ENCODE results near the gene TMEM238.

DNA sequence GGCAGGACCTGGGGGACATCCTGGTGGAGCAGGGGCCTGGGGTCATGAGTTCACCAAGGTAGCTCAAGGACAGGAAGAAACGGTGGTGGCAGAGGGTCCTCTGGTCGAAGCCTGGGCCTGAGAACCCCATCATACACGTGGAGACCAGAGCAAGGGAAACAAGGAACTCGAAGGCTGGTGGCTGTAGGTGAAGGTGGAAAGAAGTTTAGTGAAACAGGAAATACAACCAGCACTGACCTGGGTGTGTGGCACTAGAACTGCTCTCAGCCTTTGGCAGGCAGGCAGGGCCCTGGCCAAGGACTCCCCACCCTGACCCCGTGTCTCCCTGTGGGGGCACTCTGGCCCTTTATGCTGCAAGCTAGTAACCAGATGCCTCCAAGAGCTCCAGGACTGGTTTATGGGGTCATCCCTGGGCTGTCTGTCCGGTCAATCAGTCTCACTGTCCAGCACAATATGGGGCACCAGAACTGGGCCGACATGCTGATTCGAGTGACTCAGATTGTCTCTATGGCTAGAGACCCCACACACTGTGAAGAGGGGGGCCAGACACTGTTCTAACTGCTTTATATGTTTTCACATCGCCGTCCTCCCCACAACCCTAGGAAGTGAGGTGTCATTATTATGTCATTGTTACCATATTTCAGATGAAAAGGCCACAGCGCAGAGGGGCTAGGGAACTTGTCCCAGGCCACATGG, 33.3 kb downstream of the TMEM238 start:
- TF ChIP-seq, protein P1, sequence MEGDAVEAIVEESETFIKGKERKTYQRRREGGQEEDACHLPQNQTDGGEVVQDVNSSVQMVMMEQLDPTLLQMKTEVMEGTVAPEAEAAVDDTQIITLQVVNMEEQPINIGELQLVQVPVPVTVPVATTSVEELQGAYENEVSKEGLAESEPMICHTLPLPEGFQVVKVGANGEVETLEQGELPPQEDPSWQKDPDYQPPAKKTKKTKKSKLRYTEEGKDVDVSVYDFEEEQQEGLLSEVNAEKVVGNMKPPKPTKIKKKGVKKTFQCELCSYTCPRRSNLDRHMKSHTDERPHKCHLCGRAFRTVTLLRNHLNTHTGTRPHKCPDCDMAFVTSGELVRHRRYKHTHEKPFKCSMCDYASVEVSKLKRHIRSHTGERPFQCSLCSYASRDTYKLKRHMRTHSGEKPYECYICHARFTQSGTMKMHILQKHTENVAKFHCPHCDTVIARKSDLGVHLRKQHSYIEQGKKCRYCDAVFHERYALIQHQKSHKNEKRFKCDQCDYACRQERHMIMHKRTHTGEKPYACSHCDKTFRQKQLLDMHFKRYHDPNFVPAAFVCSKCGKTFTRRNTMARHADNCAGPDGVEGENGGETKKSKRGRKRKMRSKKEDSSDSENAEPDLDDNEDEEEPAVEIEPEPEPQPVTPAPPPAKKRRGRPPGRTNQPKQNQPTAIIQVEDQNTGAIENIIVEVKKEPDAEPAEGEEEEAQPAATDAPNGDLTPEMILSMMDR (conservative IDR thresholded peaks at IDR 0.05; ENCODE audit: low read depth, low read length): no peak
- no peak for TF ChIP-seq EZH2 (IDR thresholded peaks at IDR 0.05; ENCODE audit: low read length, unreplicated experiment)
